ENCODE measurements around the gene MIP.

MIP gene

GRCh38 chr12:56474389-56474788, 19.9 kb upstream of the MIP start:
- no peak overlapping the region for H3K27ac ChIP-seq
- no peak for TF ChIP-seq CTCF (conservative IDR thresholded peaks at IDR 0.05)

- TF ChIP-seq CTCF (conservative IDR thresholded peaks at IDR 0.05): no peak
- peak overlapping the region; percentile 97 for H3K27ac ChIP-seq
Measured at GRCh38 chr12:56469007-56469930, 14.8 kb upstream of the MIP start.

DNA sequence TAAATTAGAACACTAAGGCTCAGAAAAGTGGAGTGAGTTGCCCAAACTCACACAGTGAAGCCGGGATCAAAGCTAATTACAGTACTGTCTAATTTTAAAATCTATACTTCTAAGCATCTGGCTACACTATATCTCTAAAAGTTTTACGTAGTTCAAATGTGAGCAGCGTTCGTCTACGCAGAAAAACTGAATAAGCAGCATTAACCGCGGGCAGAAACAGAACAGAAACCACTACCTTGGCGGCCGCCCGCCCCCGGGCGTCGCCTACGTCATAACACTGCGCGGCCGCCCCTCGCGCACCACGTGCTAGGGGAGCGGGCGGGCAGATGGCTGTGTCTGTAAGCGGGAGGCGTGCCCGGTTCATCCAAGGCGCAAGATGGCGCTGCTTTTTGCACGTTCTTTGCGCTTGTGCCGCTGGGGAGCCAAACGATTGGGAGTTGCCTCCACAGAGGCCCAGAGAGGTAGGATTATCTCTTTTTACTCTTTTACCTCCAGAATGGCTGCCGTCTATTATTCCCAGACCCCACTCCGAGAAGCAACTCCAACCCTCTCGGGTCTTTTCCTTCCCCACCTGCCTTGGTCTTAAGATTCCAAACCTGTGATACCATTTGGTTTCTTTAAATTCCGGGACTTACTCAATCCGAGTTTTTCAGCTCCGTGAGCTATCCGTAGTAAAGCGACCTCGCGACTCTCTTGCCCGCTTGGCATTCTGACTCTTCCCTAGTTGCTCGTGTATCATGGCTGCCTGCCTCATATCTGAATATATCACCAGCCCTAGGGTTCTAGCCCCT, 14.0 kb upstream of the MIP start, which contains the start of gene SPRYD4:
Gene SPRYD4, plus strand, starts transcription at position 363 of the 791 bp plus-strand sequence. Its CDS starts 14 bp downstream, at position 377.
- H3K27ac ChIP-seq: peak within 1 kb of the TSS; percentile 97
- peak; percentile 66 for TF ChIP-seq CTCF (conservative IDR thresholded peaks at IDR 0.05)

DNA sequence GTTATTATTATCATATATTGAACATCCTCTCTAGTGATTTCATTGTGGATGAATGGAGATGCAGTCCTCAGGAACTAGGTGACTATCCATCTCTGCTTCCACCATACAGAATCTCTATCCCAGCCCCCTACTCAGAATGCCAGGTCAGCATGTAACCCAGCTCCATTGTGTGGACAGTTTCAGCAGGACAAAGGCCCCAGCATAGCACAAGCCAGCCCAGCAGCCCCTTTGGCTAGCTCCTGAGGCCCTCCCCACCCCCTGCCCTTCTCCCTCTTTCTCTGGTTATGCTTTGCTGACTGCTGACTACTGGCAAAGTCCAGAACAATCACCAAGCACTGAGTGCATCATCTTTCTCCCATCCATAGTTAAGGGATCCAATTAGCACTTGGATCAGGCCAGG, 8.1 kb upstream of the MIP start:
- H3K27ac ChIP-seq: no peak overlapping the region

DNA sequence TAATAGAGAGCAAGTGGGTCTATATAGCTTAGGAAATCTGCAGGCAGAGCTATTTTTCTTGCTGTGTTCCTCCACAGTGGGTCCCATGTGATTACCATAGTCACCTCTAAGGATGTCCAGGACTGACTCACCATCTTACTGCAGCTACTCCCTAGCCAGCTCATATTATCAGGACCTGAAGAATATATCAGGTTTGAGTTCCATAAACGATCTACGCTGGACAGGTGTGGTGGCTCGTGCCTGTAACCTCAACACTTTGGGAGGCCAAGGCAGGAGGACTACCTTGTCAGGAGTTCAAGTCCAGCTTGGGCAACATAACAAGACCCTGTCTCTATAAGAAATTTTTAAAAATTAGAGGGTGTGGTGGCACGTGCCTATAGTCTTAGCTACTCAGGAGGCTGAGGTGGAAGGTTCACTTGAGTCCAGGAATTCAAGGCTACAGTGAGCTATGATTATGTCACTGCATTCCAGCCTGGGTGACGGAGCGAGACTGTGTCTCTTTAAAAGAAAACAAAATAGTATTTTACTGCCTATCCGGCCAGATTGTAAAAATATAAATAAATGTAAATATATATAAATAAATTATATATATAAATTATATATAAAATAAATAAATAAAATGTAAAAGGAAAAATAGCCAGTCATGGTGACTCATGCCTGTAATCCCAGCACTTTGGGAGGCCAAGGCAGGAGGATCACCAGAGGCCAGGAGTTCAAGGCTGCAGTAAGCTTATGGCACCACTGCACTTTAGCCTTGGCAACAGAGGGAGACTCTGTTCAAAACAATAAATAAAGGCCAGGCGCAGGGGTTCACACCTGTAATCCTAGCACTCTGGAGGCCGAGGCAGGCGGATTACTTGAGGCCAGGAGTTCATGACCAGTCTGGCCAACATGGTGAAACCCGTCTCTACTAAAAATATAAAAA, 7.0 kb upstream of the MIP start:
- H3K27ac ChIP-seq: no peak overlapping the region
- no peak for TF ChIP-seq CTCF (conservative IDR thresholded peaks at IDR 0.05)

More for the DNA sequence above, 8.1 kb upstream of the MIP start:
- TF ChIP-seq CTCF (conservative IDR thresholded peaks at IDR 0.05): no peak

DNA sequence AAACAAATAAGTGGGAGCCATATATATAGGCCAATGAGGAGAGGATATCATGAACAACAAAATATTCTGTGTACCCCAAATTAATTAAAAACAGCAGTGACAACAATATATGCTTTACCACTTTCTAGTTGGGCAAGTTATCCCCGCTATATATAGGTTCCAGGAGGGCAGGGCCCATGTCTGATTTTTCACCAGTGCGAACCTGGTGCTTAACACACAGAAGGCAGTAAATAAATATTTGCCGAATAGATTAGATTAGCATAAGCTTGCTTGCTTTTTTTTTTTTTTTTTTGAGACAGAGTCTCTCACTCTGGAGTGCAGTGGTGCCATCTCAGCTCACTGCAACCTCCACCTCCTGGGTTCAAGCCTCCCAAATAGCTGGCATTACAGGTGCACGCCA, 3.4 kb upstream of the MIP start:
- no peak for TF ChIP-seq CTCF (conservative IDR thresholded peaks at IDR 0.05)
- no peak overlapping the region for H3K27ac ChIP-seq
